HG03196 (cell line): ENCODE results near the gene EP400.

ENCODE experiments used
- ATAC-seq: cut with Tn5 transposase; IDR thresholded peaks from one replicate; pipeline ENCODE4 v1.9.1; 2021; ENCODE audit not compliant: unreplicated experiment

EP400 gene

GRCh38 chr12:132015686-132016430, 66.1 kb downstream of the EP400 start:
- ATAC-seq: no peak

- no peak for ATAC-seq
Measured at GRCh38 chr12:132018193-132018916, 68.6 kb downstream of the EP400 start.

- ATAC-seq: no peak
Measured at GRCh38 chr12:132019891-132020290, 70.1 kb downstream of the EP400 start.

GRCh38 chr12:132020292-132020691, 70.5 kb downstream of the EP400 start:
- ATAC-seq: no peak

- no peak for ATAC-seq
Measured at GRCh38 chr12:132021031-132021871, 71.5 kb downstream of the EP400 start.

GRCh38 chr12:132021965-132022364, 72.2 kb downstream of the EP400 start:
- no peak for ATAC-seq

GRCh38 chr12:132023658-132024057, 73.9 kb downstream of the EP400 start:
- ATAC-seq: no peak

- ATAC-seq: no peak
Measured at GRCh38 chr12:132024758-132025157, 75.0 kb downstream of the EP400 start.

GRCh38 chr12:132025526-132025925, 75.8 kb downstream of the EP400 start:
- no peak for ATAC-seq

GRCh38 chr12:132026061-132026795, 76.5 kb downstream of the EP400 start:
- no peak for ATAC-seq

GRCh38 chr12:132026796-132027500, 77.2 kb downstream of the EP400 start:
- ATAC-seq: no peak

- ATAC-seq: no peak
Measured at GRCh38 chr12:132027636-132028035, 77.9 kb downstream of the EP400 start.

- ATAC-seq: no peak
Measured at GRCh38 chr12:132028111-132028510, 78.4 kb downstream of the EP400 start.

GRCh38 chr12:132029503-132030300, 80.0 kb downstream of the EP400 start:
- no peak for ATAC-seq

GRCh38 chr12:132030367-132031038, 80.8 kb downstream of the EP400 start:
- ATAC-seq: no peak

- ATAC-seq: no peak
Measured at GRCh38 chr12:132033627-132034026, 83.9 kb downstream of the EP400 start.

- ATAC-seq: no peak
Measured at GRCh38 chr12:132036063-132036683, 86.4 kb downstream of the EP400 start.

GRCh38 chr12:132040906-132041606, 91.3 kb downstream of the EP400 start:
- ATAC-seq: no peak
